Stromal cell of bone marrow (primary cell): Measurements from ENCODE around the gene CNTN2.

Experiments used
- DNase-seq: peaks from one replicate; pipeline ENCODE4 v3.0.0-alpha.2; 2012; ENCODE audit warnings: low read depth

The CNTN2 gene

DNA sequence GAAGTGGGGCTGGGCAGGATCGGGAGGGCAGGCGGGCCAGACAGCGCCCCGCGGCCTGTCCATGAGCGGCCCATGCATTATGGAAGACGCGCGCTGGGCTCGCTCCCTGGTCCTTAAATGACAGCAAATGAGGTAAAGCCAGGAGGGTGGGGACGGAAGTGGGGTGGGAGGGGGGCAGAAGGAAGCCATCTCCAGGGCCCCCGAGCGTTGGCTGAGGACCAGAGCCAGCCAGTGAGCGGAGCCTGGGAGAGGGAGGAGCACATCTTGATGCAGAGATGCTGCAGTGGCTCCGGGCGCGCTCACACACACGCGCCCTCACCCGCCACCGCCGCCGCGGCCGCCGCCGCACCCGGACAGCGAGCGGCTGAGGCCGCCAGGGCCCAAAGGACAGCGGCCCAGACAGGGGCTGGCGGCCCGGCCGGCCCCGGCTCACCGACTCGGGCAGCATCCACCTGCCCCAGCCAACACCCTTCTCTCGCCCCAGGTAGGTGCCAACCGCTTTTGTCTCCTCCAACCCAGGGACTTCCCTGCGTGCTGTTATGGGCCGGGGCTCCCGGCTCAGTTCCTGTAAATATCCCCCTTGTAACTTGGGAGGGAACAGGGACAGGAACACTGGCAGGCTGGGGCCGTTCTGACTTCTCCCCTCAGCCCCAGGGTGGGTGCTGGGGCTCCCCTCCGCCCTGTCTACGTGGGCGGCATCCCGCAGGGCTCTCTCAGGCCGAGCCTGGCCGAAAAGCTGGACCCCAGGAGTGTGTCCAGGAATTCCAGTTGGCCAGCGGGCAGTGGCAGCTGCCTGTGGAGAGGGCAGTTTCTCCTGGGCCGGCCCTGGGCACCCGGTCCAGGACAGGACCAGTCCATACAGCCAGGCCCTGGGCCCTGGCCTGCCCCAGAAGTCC, at the start of gene CNTN2:
Gene CNTN2, plus strand, starts transcription at position 302 of the 896 bp plus-strand sequence. CDS start 9,974 bp downstream, outside the sequence.
- no peak for DNase-seq

DNA sequence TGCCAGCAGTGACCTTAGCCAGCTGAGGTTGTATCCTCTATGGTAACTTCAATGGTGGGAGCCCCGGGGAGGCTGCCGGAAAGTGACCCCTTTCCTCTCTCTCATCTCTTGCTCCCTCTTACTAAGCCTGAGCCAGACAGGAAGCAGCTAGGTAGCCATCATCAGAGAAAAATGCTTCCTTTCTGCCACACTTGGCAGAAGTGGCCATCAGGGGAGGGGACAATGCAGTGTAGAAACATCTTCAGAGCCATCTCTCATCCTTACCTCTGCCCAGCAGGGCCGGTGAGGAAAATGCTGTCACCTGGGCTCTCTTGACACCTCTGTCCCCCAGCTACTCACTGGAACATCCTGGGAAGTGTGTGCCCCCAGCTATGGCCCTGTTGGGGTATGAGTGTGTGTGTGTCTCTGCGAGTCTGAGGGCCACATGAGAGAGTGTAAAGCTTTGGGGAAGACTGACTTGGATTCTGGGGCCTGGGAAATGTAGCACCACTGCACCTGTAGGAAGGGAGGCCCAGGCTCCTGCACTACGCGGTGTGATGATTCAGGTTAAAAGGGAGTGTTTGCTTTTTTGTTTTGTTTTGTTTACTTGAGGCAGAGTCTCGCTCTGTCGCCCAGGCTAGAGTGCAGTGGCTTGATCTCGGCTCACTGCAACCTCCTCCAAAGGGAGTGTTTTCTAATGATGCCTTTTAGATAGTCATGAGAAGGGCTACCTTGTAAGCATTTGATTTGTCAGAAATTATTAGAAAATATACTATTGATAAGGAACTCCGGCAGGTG, 48.7 kb upstream of the CNTN2 start:
- no peak for DNase-seq

DNA sequence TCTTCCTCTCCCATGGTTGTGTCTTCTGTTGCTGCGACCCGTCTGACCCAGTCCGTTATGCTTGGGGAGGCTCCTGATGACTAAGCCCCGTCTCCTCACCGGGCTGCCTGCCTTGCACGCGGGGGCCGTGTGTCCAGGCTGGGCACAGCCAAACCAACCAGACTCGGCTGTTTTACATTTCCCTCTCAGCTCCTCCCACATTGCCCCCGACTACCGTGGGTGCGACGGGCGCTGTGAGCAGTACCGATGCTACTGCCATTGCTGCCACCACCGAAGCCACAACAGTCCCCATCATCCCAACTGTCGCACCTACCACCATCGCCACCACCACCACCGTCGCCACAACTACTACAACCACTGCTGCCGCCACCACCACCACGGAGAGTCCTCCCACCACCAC, 46.0 kb upstream of the CNTN2 start:
- no peak for DNase-seq

GRCh38 chr1:204997591-204998355, 45.2 kb upstream of the CNTN2 start:
- DNase-seq: no peak

GRCh38 chr1:205001162-205001561, 41.9 kb upstream of the CNTN2 start:
- no peak for DNase-seq

- DNase-seq: no peak
These were observed 40.3 kb upstream of the CNTN2 start for GRCh38 chr1:205002705-205003104.

DNA sequence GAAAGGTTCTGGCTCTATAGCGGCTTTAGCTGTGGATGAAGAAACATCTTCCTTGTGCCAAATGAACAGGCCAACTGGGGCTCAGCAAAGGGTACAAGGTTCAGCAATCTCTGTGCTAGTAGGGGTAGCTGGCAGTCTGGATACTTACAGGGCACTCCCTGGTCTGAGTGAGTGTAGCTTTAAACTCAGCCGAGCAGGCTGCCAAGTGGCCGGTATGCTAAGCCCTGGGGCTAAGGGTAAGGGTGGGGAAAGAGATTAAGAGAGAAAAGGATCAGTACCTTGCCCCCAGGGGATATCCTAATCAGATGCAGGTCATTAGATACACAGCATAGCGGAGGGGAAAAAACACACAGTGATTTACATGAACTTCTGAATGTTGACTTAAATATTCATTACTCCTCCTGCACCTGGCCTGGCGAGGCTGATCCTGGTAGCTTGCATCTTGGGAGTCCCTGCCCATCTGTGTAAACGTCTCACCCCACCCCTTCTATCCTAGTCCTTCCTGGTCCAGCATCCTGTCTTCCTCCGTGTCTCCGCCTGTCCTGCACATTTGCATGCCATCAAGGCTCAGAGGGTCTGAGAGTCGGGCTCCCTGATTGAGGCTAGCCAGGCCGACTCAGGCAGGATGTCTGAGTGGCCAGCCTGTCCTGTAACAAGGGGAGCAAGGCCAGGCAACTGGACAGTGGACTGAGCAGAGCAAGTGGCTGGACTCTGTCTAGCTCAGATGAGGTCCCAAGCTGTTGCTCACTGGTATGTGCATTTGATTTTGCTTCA, 39.5 kb upstream of the CNTN2 start:
- no peak for DNase-seq

GRCh38 chr1:205004351-205004750, 38.7 kb upstream of the CNTN2 start:
- no peak for DNase-seq

- DNase-seq: no peak
These were observed 34.1 kb upstream of the CNTN2 start for GRCh38 chr1:205008896-205009295.

GRCh38 chr1:205009670-205010069, 33.3 kb upstream of the CNTN2 start:
- DNase-seq: no peak

- DNase-seq: peak; percentile 13
These were observed 30.4 kb upstream of the CNTN2 start for GRCh38 chr1:205012391-205013140.

- no peak for DNase-seq
These were observed 29.2 kb upstream of the CNTN2 start for GRCh38 chr1:205013683-205014367.

- no peak for DNase-seq
These were observed 28.2 kb upstream of the CNTN2 start for GRCh38 chr1:205014783-205015182.

- DNase-seq: no peak
These were observed 27.8 kb upstream of the CNTN2 start for GRCh38 chr1:205015241-205015640.

GRCh38 chr1:205016075-205016474, 26.9 kb upstream of the CNTN2 start:
- DNase-seq: no peak

DNA sequence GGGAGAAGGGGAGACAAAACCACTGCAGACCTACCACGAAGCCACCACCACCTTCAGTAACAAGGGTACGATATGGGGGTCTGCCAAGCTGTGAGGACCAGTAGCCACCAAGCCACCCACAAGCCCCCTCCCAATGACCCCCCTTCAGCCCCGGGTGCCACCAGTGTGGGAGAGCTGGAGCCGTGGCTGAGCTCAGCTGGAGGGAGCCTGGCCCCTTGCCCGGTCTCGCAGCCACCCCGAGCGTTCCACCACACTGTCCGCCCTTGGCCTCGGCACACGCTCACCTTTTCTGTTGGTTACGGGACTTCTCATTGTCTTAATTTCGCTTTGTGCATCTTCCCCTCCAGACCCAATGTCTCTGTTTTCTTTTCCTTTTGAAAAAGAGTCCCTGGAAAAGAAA, 26.4 kb upstream of the CNTN2 start:
- no peak for DNase-seq

DNA sequence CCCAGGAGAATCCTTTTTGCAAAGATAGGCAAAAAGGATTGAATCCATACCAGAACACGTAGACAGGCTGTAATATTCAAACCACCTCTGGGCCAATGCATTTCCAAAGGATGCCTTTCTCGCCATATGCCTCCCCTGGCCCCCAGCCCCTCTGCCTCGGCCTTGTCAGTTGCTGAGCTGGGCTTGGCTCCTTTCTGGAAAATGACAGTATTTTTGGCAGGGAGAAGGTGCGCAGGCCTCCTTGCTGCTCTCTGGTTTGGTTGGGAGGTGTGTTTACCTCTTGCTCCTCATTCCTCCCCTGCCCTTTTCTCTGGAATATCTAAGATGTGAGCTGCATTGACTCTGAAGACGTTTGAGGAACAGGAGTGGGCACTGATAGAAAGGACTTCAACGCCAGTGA, 26.0 kb upstream of the CNTN2 start:
- DNase-seq: no peak

- no peak for DNase-seq
These were observed 25.2 kb upstream of the CNTN2 start for GRCh38 chr1:205017766-205018165.

- no peak for DNase-seq
These were observed 24.6 kb upstream of the CNTN2 start for GRCh38 chr1:205018381-205018780.

DNA sequence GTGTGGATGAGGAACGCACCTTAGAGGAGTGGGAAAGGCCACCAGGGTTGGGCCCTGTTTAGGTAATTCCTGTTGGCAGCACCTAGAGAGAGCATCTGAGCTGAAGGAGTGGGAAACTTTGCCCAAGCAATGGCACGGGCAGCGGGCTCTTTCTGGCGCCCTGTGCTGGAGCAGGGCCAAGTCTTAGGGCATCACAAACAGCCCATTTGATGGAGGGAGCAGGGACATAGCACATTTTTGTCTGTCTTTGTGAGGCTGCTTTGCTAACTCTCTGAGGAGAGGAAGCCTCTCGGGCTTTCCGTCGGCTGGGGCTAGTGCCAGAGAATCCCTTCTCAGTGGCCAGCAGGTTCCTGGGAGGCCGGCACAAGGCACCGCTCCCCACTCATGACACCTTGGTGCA, 22.5 kb upstream of the CNTN2 start:
- DNase-seq: no peak
